ENCODE data around the gene TPD52L2. TPM values are rescaled to one million over a fixed set of nuclear protein-coding genes. Genes with fewer than 3 reads are reported as not detected.
A peak's percentile ranks its signal among the peaks of the same experiment; 100 is the strongest.

Gene TPD52L2
- total RNA-seq (41.1 and 41.3 TPM in 2 replicates), polyA plus RNA-seq (39.9 and 45.6 TPM in 2 replicates), polyA minus RNA-seq (25.4 and 33.0 TPM in 2 replicates)
- total RNA-seq (2013): 31.2 TPM

- intact Hi-C loops (cut with micrococcal nuclease): loop anchor here (1.0 to 2.0 kb wide), 12 partner anchors 30 to 369 kb away; partner anchors contain the start of genes ARFRP1, DNAJC5, PPDPF and PRPF6
- H3K4me1 Mint-ChIP-seq: peaks cover 23% of the 10 kb centered on the region
- H3K9ac ChIP-seq (ENCODE audit: low read length): peak within 1 kb of the TSS; percentile 85
- H3K79me2 ChIP-seq (ENCODE audit: control insufficient read depth, insufficient read depth, low read length): peaks cover 48% of the 10 kb centered on the region
- peak within 1 kb of the TSS; percentile 85 for H2AFZ ChIP-seq (ENCODE audit: insufficient read depth, low read depth, low read length, poor library complexity, severe bottlenecking)
- H3K9me3 ChIP-seq (ENCODE audit: control extremely low read depth in 1 of 3, control insufficient read depth in 2 of 3, insufficient read depth in 1 of 3, low read length in 2 of 3): no peaks in the 10 kb centered on the region
- H3K4me2 ChIP-seq (replicated peaks; ENCODE audit: low read depth, low read length, poor library complexity, severe bottlenecking): peak within 1 kb of the TSS; percentile 94
- TF ChIP-seq CTCF (IDR thresholded peaks at IDR 0.05) (no peak), EZH2 (IDR thresholded peaks at IDR 0.05; ENCODE audit: borderline replicate concordance, insufficient read depth, low read depth, low read length, poor library complexity, severe bottlenecking) (no peak)
- H3K9me3 Mint-ChIP-seq (ENCODE audit: insufficient read depth): no peaks in the 10 kb centered on the region
- no peaks in the 10 kb centered on the region for H3K27me3 ChIP-seq (replicated peaks in 1 of 4; ENCODE audit: control extremely low read depth in 1 of 4, control insufficient read depth in 3 of 4, insufficient read depth in 4 of 4, low read length in 3 of 4)
- peaks cover 16 to 20% of the 10 kb centered on the region in 2 donors for H3K4me1 ChIP-seq (ENCODE audit: control insufficient read depth in 2 of 2, insufficient read depth in 2 of 2, low read length in 2 of 2)
- H3K4me3 ChIP-seq (ENCODE audit: control extremely low read depth in 1 of 5, extremely low read depth in 1 of 5, insufficient read depth in 1 of 5, low read depth in 2 of 5, low read length in 4 of 5): peak within 1 kb of the TSS; percentile 69 to 97 (median 86)
- CTCF ChIA-PET: interaction anchor here (0.8 to 4.4 kb wide), 17 partner anchors 80 to 371 kb away, joined by 3 to 29 read pairs (median 7); partner anchors contain the start of genes ARFRP1, LIME1, PRPF6 and PTK6
- peak; percentile 98 for DNase-seq
- H3K27me3 Mint-ChIP-seq: no peaks in the 10 kb centered on the region
- POLR2A ChIA-PET: interaction anchor here (0.6 to 2.5 kb wide), 14 partner anchors 27 to 344 kb away, joined by 3 to 16 read pairs (median 4); partner anchors contain the start of genes GMEB2, PPDPF, PRPF6 and PTK6
- ATAC-seq (ENCODE audit: low read depth): peak; percentile 82
- peaks cover 1 to 21% of the 10 kb centered on the region in 2 experiments for H3K36me3 ChIP-seq (replicated peaks in 1 of 2; ENCODE audit: control extremely low read depth in 1 of 2, control insufficient read depth in 1 of 2, extremely low read depth in 1 of 2, insufficient read depth in 2 of 2, low read length in 1 of 2)
- peak within 1 kb of the TSS; percentile 89 to 90 for H3K27ac ChIP-seq (ENCODE audit: low read length in 2 of 2)
- under 1% methylated on average over 68 of the region's 68 CpGs for WGBS (ENCODE audit: insufficient coverage)
- H3K4me3 Mint-ChIP-seq: peak within 1 kb of the TSS; percentile 94
- H3K27ac Mint-ChIP-seq: peak within 1 kb of the TSS; percentile 97
- peaks cover 21% of the 10 kb centered on the region for H4K20me1 ChIP-seq (ENCODE audit: control insufficient read depth, insufficient read depth, low read length, poor library complexity, severe bottlenecking)
Observed at GRCh38 chr20:63864978-63865640, at the start of gene TPD52L2. Gene TPD52L2, plus strand, starts transcription at chr20:63865270. Its CDS starts 96 bp downstream, at chr20:63865366.
